ENCODE data around the gene SLC22A31.

- TF ChIP-seq CTCF (IDR thresholded peaks at IDR 0.05): no peak
- no peak for TF ChIP-seq POLR2A (IDR thresholded peaks at IDR 0.05)
Observed at GRCh38 chr16:89183463-89183862, 16.9 kb downstream of the SLC22A31 start.

Measured in thyroid gland (tissue), 4 donors.